ENCODE measurements around the gene NGEF. TPM values are rescaled to one million over a fixed set of nuclear protein-coding genes. Genes with fewer than 3 reads are reported as not detected.

Gene NGEF
- polyA plus RNA-seq, 1 experiment = 0.10 TPM

- DNase-seq (ENCODE audit: low read depth, low spot score) = no peak
- Histone ChIP-seq H3K27ac (ENCODE audit: low read depth, low read length) (no peak overlapping the region), H3K4me3 (ENCODE audit: low read depth, low read length) (no peak overlapping the region), H3K27me3 (ENCODE audit: control insufficient read depth, insufficient read depth, low read length) (peaks cover 15% of the 10 kb centered on the region), H3K9me3 (ENCODE audit: control insufficient read depth, insufficient read depth, low read length) (no peaks in the 10 kb centered on the region)
- TF ChIP-seq, protein P1, sequence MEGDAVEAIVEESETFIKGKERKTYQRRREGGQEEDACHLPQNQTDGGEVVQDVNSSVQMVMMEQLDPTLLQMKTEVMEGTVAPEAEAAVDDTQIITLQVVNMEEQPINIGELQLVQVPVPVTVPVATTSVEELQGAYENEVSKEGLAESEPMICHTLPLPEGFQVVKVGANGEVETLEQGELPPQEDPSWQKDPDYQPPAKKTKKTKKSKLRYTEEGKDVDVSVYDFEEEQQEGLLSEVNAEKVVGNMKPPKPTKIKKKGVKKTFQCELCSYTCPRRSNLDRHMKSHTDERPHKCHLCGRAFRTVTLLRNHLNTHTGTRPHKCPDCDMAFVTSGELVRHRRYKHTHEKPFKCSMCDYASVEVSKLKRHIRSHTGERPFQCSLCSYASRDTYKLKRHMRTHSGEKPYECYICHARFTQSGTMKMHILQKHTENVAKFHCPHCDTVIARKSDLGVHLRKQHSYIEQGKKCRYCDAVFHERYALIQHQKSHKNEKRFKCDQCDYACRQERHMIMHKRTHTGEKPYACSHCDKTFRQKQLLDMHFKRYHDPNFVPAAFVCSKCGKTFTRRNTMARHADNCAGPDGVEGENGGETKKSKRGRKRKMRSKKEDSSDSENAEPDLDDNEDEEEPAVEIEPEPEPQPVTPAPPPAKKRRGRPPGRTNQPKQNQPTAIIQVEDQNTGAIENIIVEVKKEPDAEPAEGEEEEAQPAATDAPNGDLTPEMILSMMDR (IDR thresholded peaks at IDR 0.05; ENCODE audit: low read depth, low read length) = no peak
- ChIA-PET CTCF (no interaction called here), POLR2A (no interaction called here)
These were observed 57.2 kb downstream of the NGEF start for GRCh38 chr2:232955856-232956255.

DNA sequence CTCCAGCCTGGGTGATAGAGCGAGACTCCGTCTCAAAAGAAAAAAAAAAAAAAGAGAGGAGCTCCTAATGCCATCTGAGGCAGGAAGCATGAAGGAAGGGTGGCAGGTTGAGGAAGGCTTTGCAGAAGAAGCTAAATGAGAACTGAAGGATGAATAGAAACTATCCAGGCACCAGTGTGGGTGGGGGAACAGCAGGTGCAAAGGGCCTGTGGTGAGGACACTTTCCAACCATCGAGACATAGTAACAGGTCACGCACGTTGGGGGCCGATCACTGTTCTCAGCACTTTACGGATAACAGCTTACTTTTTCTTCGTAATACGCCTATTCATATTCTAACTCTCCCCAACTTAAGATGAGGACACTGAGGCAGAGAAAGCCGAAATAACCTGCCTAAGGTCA, 58.4 kb downstream of the NGEF start:
- H3K27me3 ChIP-seq (ENCODE audit: control insufficient read depth, insufficient read depth, low read length) = peaks cover 16% of the 10 kb centered on the region
- ChIA-PET POLR2A (no interaction called here), CTCF (no interaction called here)
- no peak overlapping the region for H3K27ac ChIP-seq (ENCODE audit: low read depth, low read length)
- H3K4me3 ChIP-seq (ENCODE audit: low read depth, low read length) = no peak overlapping the region
- no peak for DNase-seq (ENCODE audit: low read depth, low spot score)
- no peaks in the 10 kb centered on the region for H3K9me3 ChIP-seq (ENCODE audit: control insufficient read depth, insufficient read depth, low read length)
- TF ChIP-seq, protein P1 (IDR thresholded peaks at IDR 0.05; ENCODE audit: low read depth, low read length) = no peak

- CTCF ChIA-PET = no interaction called here
- no peak for DNase-seq (ENCODE audit: low read depth, low spot score)
- POLR2A ChIA-PET = interaction anchor here (0.5 kb wide), 1 partner anchor 456 kb away, joined by 3 read pairs; no protein-coding TSS in a partner anchor
These were observed 61.2 kb downstream of the NGEF start for GRCh38 chr2:232951891-232952290.

GRCh38 chr2:232951181-232951580, 61.9 kb downstream of the NGEF start:
- POLR2A ChIA-PET = interaction anchor here (0.5 kb wide), 1 partner anchor 456 kb away, joined by 3 read pairs; no protein-coding TSS in a partner anchor
- Histone ChIP-seq H3K4me3 (ENCODE audit: low read depth, low read length) (no peak overlapping the region), H3K27ac (ENCODE audit: low read depth, low read length) (no peak overlapping the region), H3K27me3 (ENCODE audit: control insufficient read depth, insufficient read depth, low read length) (peaks cover 16% of the 10 kb centered on the region), H3K9me3 (ENCODE audit: control insufficient read depth, insufficient read depth, low read length) (no peaks in the 10 kb centered on the region)
- TF ChIP-seq, protein P1 (IDR thresholded peaks at IDR 0.05; ENCODE audit: low read depth, low read length) = no peak
- CTCF ChIA-PET = no interaction called here
- no peak for DNase-seq (ENCODE audit: low read depth, low spot score)

More at GRCh38 chr2:232951891-232952290, 61.2 kb downstream of the NGEF start:
- TF ChIP-seq, protein P1 (IDR thresholded peaks at IDR 0.05; ENCODE audit: low read depth, low read length) = no peak
- Histone ChIP-seq H3K27ac (ENCODE audit: low read depth, low read length) (no peak overlapping the region), H3K27me3 (ENCODE audit: control insufficient read depth, insufficient read depth, low read length) (peaks cover 16% of the 10 kb centered on the region), H3K4me3 (ENCODE audit: low read depth, low read length) (no peak overlapping the region), H3K9me3 (ENCODE audit: control insufficient read depth, insufficient read depth, low read length) (no peaks in the 10 kb centered on the region)

DNA sequence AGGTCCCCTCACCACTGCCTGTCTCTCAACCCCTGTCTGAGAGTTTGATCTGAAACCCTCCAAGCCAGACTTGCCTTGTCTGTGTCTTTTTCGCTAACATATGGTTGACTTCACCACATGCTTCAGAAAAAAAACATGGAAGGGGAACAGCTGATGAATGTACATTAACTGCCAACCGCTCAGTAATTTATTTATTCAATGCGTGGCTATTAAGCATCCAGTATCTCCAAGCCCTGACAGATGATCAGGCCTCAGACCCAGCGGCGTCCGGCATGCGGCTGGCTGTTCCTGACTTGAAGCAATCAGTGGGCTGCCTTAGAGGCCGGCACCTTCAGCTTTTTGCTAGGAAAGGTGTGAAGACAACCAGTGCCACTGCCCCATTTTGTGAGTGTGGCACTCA, 62.3 kb downstream of the NGEF start:
- Histone ChIP-seq H3K9me3 (ENCODE audit: control insufficient read depth, insufficient read depth, low read length) (no peaks in the 10 kb centered on the region), H3K27ac (ENCODE audit: low read depth, low read length) (no peak overlapping the region), H3K4me3 (ENCODE audit: low read depth, low read length) (no peak overlapping the region), H3K27me3 (ENCODE audit: control insufficient read depth, insufficient read depth, low read length) (peaks cover 15% of the 10 kb centered on the region)
- TF ChIP-seq, protein P1 (IDR thresholded peaks at IDR 0.05; ENCODE audit: low read depth, low read length) = no peak
- ChIA-PET CTCF (no interaction called here), POLR2A (no interaction called here)
- no peak for DNase-seq (ENCODE audit: low read depth, low spot score)

Data from AG04450 (cell line).